Thyroid gland (tissue), 4 donors: ENCODE results near the gene DOCK2.

Experiments
- POLR2A ChIP-seq, 2 donors: fragments of 450-650 bp; IDR thresholded peaks; one replicate each; pipeline ENCODE4 v1.6.1; 2017; ENCODE audit warnings: antibody characterized with exemption in 2 of 2, mild to moderate bottlenecking in 2 of 2, moderate library complexity in 1 of 2
- TF ChIP-seq, protein P1 (sequence below), 6 experiments: fragments of 200-600 bp in 3 of 6; fragments of 450-650 bp in 3 of 6; sonication (generic) in 3 of 6; IDR thresholded peaks; one replicate each; pipeline ENCODE4 v1.5.1; 2016 to 2019; ENCODE audit warnings: antibody characterized with exemption in 6 of 6, mild to moderate bottlenecking in 2 of 6, inconsistent platforms in 1 of 6, moderate library complexity in 1 of 6

DNA sequence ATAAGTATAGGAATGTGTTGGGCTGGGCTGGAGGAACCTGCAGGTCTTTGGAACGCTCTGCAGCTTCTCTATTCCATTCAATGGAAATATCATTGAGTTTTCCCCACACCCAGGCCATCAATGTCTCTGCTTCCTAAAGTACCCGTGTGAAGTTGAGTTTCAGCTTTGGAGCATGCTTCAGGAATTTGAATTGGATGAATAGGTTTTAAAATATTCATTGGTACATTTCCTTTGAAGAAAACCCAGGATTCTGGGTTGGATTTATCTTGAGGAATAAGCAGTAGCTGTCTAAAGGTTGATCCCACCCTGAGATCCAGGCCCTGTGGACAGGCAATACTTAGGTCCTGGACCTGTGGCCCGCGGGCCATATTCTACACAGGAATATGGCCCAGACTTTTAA lies 306.0 kb downstream of the DOCK2 start:
- no peak for TF ChIP-seq POLR2A (IDR thresholded peaks at IDR 0.05)
- TF ChIP-seq, protein P1, sequence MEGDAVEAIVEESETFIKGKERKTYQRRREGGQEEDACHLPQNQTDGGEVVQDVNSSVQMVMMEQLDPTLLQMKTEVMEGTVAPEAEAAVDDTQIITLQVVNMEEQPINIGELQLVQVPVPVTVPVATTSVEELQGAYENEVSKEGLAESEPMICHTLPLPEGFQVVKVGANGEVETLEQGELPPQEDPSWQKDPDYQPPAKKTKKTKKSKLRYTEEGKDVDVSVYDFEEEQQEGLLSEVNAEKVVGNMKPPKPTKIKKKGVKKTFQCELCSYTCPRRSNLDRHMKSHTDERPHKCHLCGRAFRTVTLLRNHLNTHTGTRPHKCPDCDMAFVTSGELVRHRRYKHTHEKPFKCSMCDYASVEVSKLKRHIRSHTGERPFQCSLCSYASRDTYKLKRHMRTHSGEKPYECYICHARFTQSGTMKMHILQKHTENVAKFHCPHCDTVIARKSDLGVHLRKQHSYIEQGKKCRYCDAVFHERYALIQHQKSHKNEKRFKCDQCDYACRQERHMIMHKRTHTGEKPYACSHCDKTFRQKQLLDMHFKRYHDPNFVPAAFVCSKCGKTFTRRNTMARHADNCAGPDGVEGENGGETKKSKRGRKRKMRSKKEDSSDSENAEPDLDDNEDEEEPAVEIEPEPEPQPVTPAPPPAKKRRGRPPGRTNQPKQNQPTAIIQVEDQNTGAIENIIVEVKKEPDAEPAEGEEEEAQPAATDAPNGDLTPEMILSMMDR (IDR thresholded peaks at IDR 0.05), result no peak
